GM21360 (cell line): Measurements from ENCODE around the gene FRS3.
"Not testable (repeated sequence)": the region's sequence is repeated elsewhere in the genome, so short reads cannot be mapped to it uniquely, and the experiment has no call there.

Experiments
- ATAC-seq: cut with Tn5 transposase; IDR thresholded peaks from one replicate; pipeline ENCODE4 v1.9.1; 2021; ENCODE audit warnings: mild to moderate bottlenecking, moderate library complexity; ENCODE audit not compliant: unreplicated experiment

The FRS3 gene, protein sequence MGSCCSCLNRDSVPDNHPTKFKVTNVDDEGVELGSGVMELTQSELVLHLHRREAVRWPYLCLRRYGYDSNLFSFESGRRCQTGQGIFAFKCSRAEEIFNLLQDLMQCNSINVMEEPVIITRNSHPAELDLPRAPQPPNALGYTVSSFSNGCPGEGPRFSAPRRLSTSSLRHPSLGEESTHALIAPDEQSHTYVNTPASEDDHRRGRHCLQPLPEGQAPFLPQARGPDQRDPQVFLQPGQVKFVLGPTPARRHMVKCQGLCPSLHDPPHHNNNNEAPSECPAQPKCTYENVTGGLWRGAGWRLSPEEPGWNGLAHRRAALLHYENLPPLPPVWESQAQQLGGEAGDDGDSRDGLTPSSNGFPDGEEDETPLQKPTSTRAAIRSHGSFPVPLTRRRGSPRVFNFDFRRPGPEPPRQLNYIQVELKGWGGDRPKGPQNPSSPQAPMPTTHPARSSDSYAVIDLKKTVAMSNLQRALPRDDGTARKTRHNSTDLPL

DNA sequence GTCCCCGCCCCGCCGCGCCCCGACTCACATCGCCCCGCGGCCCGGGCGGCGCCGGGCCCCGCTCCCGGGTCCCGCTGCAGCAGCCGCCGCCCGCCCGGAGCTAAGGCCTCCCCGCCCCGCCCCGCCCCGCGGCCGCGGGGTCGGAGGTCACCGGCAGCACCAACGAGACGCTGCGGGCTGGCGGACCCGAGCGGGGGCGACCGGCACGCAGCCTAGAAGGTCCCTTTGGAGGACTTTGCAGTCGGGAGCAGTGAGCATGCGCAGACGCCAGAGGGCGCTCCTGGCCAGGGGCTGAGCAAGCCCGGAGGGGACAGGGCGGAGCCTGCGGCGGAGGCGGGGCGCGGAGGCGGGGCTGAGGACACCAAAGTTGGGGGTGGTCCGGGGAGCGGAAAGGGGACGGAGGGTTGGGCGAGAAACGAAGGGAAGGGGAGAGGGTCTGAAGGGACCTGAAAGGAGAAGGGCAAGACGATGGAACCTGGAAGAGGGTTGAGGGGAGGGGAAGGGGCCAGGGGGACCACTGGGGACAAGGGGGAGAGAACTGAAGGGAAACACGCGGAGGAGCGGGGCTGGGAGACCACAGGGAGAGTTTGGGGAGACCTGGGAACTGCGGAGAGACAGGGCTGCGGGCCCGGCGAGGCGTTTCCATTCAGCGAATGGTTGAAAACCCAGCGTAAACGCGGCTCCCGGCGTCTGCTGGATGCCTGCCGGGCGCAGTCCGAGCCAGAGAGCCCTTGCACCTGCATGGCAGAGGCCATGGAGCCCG, at the start of gene FRS3:
Gene FRS3 (minus strand): TSS at position 113 of the 763 bp plus-strand sequence. CDS start 2,913 bp downstream, outside the sequence.
- ATAC-seq = peak; percentile 89

DNA sequence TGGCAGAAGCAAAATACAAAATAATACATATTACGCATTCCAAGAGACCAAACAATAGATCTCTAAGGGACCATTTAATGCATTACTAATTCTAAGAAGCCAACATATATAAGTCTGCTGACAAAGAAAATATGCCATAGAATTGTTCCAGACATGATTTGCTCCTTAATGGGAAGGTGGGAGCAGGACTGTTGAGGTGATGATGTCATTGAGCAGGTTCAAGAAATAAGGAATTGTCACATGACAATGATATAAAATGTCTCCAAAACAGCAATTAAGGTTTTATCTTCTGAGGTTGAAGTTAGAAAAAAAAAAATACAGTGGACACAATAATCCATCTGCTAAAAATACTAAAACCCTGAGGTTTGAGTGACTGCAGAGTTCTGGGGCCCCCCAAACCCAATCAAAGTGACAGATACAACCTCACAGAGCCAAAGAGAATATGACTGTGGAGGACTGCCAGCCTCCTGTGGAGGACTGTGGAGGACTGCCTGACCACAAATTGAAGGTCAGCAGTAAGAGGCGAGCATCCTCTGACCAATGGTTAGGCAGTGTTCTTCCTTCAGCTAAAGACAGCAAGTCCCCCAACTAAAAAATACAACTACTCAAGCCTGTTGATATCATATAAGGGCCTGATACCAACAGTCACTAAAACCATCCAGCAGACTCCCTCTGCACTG, 46.8 kb upstream of the FRS3 start:
- ATAC-seq = no peak

DNA sequence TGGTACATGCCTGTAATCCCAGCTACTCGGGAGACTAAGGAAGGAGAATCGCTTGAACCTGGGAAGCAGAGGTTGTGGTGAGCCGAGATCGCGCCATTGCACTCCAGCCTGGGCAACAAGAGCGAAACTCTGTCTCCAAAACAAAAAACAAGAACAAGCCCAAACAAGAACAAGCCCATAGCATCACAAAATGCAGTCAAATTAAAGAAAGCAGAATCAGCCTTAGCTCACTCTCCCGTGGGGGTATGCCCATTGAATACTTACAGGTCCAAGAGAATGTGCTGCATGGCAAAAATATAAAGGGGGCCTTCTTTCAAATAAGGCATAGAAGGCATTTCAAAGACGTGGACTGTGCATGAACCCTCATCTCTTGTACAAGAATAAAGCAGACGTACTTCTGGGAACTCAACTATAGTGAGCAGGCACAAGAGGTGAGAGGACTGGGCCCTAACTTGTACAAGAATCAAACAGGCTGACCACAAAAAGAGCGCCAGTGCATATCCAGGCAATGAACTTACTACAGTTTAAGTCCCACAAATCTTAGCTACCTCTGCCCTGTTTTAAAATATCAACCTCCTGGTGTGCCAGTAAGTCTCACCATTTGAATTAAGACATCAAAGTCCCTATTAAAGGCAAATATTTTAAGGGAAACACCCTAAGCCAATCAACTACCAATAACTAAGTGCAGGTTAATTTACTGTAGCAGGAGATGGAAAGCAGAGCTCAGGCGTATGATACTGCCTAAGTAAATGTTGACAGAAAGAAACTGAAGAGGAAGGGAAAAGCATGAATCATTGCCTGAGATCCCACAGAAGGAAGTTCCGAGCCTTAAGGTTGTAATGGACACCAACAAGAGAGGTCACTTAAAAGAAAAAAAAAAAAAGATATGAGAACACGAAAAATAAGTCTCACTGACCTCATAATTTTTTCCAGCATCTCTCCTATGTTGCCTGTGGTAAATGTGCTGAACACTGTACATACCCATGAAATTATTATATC, 45.2 kb upstream of the FRS3 start:
- ATAC-seq = no peak

DNA sequence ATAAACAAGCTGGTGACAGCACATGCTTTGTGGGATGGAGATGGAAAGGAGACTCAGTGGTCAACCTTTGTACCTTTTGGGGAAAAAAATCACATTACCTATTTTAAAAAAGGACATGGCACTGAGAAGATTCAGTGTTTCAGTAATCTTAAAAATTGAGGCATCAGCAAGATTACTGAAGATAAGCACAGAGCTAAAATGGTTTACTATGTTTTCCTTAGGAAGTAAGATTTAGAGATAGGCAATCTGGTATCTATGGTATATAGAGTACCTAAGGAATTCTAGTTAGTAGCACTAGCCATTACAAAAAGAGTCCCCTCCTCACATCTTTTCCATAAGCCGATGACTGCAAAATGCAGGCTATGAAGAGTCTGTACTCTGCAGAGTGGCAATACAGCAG, 43.5 kb upstream of the FRS3 start:
- no peak for ATAC-seq

DNA sequence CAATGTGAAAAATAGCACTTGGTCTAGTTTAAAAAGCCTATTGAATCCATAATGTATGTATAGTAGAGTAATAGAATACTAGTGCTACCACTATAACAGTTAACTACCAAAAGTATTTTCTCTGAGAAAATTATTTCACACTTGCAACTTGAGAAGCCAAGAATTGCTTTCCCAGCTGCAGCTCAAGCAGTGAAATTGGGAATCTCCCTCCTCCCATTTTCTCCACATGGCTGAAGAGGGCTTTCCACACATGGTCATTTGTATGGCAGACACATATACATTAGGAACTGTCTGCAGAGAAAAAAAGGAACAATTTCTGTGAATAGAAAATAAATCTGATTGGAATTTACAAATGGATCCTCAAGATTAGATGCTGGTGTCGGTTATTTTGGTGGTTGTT, 42.3 kb upstream of the FRS3 start:
- ATAC-seq = no peak

DNA sequence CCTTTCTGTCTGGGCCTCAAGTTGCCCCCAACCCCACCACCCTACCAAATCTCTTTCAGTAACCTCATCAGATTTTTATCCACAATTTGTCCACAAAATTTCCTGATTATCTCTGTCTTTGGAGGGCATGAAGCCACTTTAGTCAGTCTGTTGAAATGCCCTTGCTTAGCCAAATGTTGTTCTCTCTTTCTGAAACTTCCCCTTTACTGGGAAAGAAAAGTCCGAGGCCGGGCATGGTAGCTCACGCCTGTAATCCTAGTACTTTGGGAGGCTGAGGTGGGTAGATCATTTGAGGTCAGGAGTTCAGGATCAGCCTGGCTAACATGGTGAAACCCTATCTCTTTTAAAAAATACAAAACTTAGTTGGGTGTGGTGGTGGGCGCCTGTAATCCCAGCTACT, 41.6 kb upstream of the FRS3 start:
- ATAC-seq = no peak

DNA sequence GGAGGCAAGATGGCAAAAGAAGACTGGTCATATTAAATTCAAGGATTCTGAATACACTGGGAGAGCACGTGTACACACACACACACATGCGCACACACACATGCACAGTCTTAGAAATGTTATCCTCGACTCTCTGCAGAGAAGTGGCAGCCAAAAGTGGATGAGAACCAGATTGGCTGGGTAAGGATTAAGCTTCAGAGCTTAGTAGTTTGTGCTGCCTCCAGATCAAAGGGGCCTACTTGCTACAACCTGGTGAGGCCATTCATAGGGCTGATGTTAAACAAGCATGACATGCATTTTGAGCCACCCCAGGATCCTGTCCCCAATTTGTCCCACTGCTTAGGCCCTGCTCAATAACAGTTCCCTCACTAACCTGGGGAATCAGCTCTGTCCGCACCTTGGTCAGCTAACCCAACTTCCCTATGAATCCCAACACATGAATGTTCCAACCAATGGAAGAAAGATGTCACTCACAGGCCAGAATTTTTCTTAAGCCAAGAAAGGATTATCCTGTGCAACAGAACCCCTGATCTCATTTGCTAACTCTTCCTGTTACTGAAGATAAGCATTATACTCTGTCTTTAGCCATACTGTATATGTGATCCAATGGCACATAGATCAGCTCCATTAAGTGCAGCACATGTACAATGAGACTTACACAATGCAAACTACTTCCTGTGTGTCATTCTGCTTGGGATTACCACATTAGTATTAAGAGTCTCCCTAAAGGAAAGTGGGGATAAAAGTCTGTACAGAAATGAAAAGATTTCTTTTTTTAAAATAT, 38.8 kb upstream of the FRS3 start:
- no peak for ATAC-seq

DNA sequence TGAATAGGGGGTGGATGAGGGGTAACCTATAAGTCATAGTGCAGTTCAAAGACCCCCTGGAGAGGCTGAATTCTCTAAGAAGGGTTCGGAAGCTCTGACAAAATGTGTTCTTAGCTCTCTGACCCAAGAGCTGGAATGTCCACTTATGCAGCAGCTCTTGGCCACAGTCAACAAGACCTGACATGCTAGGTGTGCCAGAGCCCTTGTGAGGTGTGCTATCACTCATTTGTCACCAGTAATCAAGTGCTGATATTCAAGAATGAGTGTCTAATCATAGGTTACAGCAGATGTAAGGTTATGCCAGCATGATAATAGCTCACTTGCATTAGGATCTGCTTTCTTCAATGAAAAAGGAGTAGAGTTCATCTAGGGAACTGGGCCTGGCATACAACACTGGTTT, 35.9 kb upstream of the FRS3 start:
- no peak for ATAC-seq

DNA sequence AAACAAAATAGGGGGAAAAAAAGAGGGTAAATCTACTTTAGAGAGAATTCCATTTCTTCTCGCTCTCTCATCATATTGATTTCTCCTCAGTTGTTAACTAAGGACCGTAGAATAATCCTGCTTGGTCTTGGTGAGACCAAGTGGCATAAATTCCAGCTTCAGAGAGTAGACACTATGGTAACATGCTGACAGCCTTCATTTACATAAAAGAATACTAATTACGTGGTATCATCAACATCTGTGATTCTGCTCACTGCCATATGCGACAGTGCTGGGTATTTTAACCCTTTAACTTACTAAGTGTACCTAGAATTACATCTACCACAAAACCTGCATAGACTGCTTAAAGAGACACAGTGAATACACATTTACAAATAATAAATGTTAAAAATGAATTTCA, 34.9 kb upstream of the FRS3 start:
- ATAC-seq = no peak

DNA sequence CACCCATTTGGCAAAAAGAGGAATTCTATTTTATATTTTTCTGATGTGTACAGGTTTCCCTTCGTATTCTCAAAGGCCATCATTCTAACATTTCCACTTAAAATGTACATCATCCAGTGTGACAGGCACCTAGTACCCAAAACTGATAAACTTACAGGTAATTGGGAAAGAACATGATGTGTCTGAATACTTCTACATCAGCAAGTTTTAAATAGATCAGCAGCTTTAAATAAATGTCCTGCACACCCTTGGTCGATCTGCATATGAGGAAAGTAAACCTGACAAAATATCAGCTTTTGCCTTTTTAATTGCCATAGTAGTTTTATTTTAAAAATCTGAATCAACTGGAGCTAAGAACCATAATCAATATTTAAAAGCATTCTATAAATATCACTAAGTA, 34.3 kb upstream of the FRS3 start:
- ATAC-seq = no peak

DNA sequence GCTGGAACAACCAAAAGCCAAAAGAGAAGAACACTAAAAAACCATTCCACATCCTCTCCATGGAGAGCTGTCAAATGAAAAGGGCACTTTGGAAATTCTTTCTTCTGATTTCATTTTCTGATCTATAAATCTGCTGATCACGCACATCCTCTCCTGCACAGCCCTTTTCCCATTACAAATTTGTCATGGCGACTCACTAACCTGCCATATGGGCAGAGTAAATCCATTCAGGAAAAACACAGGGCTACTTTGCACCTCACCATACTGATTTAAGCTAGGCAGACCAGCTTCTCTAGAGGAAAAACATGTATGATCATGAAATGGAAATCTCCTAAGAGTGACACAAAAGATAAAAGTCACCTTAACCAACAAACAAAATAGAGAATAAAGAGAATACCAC, 33.8 kb upstream of the FRS3 start:
- no peak for ATAC-seq

DNA sequence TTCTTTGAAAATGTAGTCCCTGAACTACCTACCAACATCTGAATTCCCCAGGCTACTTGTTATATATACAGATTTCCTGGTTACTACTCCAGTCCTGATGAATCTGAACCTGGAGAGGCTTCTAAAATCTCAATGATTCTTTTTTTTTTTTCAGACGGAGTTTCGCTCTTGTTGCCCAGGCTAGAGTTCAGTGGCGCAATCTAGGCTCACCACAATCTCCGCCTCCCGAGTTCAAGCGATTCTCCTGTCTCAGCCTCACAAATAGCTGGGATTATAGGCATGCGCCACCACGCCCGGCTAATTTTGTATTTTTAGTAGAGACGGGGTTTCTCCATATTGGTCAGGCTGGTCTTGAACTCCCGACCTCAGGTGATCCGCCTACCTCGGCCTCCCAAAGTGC, 32.2 kb upstream of the FRS3 start:
- ATAC-seq = not testable (repeated sequence)

DNA sequence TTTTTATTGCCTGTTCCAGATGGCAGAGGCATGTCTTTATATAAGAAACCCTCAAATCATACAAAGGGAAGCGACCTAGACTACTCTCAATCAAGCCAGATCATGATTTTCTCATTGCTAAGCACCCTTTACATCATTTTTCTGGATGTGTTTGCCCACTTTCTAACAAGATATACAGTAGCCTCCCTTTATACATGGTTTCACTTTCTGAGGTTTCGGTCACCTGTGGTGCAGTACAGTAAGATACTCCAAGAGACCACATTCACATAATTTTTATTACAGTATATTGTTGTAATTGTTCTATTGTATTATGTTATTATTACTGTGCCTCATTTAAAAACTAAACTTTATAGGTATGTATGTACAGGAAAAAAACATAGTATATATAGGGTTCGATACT, 31.4 kb upstream of the FRS3 start:
- no peak for ATAC-seq

DNA sequence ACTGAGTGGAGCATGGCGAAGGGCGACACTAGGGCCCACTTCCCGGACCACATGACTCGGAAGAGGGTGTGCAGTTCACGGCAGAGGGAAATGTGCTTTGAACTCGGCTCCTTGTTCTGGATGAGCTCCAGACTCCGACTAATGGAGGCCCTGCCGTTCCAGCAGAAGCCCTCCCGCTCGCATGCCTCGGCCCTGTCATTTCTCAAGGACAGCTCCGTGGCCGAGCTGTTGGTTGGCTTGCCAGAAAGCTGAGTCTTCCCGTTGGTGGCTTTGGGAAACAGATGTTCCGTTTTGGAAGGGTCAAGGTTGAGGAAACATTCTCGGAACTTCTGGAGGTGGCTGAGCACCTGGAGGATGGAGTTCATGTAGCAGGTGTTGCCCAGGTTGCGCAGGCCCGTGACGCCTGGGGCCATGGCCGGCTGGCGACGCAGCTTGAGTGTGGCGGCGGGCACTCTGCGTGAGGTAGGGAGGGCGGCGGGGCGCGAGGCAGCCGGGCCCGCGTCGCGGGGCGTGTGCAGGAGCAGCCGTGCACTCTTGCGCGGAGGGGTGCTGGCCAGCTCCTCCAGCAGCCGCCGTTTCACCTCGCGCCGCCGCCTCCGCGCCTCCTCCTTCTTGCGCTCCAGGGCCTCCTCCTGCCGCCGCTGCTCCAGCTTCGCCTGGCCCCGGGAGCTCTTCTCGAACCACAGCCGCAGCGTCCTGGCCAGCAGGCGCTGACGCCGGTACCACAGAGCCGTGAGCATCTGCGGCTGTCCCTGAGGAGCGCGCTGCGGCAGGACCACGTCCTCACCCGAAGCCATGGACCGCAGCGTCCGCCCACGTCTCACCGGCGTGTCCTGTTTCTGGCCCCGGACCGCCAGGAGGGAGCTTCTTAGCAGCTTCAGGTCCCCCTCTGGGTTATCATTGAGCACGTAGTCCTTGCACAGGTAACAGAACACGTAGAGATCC, 26.4 kb upstream of the FRS3 start:
- ATAC-seq = no peak

DNA sequence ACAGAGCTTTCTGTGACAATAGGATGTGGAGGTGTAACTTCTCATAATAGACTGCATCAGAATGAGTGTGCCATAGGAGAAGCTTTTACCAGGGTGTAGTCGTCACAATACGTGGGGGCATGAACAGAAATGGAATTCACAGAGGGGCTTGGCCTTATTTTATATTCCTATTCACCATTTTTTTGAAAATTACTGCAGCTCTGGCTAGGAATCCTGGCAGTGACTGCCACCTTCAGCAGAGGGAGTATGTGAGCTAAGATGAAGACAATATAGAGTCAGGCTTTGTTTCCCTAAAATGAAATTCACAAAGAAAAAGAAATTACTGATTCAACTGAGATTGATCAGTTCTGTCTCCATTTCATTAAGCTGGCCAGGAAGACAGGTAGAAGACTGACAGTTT, 21.7 kb upstream of the FRS3 start:
- ATAC-seq = no peak

DNA sequence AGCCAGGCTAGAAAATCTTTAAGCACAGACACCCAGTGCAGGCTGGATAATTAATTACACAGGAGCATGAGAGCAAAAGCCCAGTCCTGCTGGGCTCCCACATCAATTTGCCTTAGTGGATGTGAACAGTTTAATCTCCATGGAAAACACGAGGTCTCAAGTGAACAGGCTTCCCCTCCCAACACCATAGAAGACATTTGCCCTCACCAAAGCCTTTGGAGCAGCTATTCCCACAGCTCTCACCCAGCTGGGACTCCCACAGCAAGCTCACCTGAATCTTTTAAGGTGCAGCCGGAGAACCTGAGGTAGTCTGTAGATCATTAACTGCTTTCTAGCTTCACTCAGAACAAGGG, 19.8 kb upstream of the FRS3 start:
- ATAC-seq = no peak

DNA sequence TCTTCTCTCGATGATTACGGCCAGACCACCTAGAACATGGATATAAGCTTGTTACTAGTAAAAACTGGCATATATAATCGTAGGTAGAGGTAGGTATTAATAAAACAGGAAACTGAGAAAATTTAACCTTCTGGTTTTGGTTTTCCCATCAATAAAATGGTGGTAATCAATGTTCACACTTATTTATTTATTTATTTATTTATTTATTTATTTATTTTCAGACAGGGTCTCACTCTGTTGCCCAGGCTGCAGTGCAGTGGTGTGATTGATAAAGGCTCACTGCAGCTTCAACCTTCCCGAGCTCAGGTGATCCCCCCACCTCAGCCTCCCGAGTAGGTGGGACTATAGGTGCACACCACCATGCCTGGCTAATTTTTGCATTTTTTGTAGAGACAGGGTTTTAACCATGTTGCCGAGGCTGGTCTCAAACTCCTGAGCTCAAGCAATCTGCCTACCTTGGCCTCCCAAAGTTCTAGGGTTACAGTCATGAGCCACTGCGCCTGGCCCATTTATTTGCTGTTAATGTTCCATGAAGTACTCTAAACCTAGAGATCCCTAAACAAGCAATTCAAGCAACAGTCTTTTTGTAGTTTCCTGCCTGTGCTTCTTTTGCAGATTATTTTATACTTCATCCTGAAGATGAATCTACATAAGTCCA, 19.3 kb upstream of the FRS3 start:
- no peak for ATAC-seq

DNA sequence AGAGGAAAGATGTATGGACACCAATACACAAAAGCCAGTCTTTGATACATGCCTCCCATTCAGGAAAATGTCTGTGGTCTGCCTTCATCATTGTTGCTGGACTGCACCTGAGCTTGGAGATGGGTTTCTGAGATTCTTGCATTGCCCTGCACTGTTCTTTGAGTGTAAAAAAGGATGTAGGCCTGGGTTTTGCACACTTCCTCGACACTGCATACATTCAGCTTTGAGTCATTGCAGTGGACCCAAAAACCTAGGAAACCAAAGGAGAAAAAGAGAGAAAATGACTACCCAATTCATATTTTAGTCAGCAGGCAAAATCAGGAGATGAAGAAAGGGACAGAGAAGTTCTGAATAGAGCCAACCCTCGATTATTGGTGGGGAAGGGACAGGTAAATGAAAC, 16.8 kb upstream of the FRS3 start:
- no peak for ATAC-seq
